GM12865 (cell line): ENCODE results near the gene CACNB2.

Experiments used
- DNase-seq: peaks from one replicate; pipeline ENCODE4 v3.0.0; 2010; ENCODE audit warnings: low read depth
- H3K4me3 ChIP-seq: 2 replicates; pipeline ENCODE4 v1.5.1; 2011; ENCODE audit warnings: mild to moderate bottlenecking, low read depth, low read length, control low read depth
- TF ChIP-seq, protein P1 (sequence below): IDR thresholded peaks from 2 replicates; pipeline ENCODE4 v1.5.1; 2011; ENCODE audit warnings: low read length, control low read depth, low read depth, inconsistent platforms; ENCODE audit not compliant: insufficient read depth; ENCODE audit errors: missing control alignments

The CACNB2 gene

DNA sequence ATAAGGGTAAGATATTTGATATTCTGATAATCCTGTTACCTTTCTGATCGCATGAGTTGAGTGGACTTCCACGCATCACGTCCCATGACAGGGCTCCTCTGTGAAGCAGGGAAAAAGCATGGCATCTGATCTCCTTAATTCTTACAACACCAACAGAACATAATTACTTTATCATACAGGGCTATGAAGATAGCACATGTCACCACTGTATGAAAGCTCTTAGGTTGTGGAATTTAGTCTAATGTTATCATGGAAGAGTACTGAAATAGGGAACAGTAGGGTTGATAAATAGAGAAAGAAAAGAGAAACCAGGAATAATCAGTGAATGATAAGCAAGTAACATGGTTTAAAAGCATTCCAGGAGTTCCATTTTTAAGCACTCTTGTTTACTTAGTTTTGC lies 212.0 kb downstream of the CACNB2 start:
- TF ChIP-seq, protein P1, sequence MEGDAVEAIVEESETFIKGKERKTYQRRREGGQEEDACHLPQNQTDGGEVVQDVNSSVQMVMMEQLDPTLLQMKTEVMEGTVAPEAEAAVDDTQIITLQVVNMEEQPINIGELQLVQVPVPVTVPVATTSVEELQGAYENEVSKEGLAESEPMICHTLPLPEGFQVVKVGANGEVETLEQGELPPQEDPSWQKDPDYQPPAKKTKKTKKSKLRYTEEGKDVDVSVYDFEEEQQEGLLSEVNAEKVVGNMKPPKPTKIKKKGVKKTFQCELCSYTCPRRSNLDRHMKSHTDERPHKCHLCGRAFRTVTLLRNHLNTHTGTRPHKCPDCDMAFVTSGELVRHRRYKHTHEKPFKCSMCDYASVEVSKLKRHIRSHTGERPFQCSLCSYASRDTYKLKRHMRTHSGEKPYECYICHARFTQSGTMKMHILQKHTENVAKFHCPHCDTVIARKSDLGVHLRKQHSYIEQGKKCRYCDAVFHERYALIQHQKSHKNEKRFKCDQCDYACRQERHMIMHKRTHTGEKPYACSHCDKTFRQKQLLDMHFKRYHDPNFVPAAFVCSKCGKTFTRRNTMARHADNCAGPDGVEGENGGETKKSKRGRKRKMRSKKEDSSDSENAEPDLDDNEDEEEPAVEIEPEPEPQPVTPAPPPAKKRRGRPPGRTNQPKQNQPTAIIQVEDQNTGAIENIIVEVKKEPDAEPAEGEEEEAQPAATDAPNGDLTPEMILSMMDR, result no peak
- DNase-seq, result no peak
- H3K4me3 ChIP-seq, result no peak overlapping the region

DNA sequence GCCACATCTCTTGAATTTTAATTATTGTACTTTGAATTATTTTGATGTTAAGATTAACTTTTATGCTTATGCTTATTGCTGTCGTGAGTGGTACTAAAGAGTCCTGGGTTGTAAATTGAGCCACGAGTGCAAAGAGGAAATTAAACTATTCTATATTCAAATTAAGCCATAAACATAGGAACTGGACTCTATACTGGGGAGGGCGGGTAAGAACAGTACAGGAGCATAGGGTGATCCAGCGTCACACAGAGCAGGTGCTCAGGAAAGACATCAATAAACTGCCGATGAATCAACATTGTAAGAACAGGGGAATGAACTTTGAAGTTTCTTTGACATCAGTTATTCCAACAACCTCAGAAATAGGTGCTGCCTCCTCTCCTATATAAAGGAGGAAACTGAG lies 219.6 kb downstream of the CACNB2 start:
- TF ChIP-seq, protein P1, result no peak
- H3K4me3 ChIP-seq, result no peak overlapping the region
- DNase-seq, result no peak

DNA sequence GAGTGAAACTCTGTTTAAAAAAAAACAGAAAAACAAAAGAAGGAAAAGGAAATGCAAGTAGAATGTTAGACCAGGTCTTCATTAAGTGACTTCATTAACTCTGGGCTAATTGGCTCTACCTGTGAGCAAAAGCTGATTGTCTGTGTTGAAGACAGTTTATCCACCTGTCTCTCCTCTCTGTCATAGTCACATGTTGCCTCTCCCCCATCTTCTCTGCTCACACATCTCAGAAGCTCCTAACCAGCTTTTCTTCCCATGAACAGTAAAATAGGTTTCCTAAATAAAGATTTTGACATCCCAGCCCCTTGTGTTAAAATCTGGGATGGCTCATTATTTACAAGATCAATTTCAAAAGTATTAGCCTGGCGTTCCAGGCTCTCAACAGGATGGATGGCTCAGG lies 222.7 kb downstream of the CACNB2 start:
- TF ChIP-seq, protein P1, result no peak

DNA sequence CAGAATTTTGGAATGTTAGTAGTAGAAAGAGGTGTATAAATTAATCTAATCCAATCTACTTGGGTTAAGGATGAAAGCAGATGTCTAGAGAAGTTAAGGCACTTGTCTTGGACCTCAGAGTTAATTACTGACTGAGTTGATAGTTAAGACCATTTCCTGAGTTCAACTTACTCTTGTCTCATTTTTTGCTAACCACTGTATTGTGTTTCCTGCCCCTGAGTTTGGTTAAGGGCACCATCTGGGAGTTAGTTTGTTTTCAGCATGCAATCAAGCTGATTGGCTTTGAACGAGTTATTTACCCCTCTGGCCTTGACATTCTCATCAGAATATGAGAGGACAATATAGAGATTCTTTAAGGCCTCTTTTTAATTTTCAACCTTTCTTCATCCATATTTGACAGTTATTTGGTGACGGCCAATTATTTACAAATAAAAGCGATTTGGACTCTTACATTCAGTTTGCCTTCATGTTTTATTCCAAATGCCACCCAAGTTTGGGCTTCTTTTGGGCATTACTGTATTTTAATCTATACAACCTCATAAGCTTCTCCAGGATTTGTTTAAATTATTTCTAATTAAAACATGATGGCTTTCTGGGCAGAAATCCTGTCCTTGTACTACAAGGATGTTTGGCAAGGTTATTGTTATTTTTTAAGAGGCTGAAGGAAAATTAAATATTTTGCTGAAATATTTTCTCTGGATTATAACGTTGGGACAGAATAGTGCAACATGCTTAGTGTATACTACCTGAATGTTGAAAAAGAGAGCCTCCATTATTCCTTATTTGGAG lies 225.0 kb downstream of the CACNB2 start:
- TF ChIP-seq, protein P1, result no peak
- no peak for DNase-seq
- H3K4me3 ChIP-seq, result no peak overlapping the region

More for the DNA sequence above, 222.7 kb downstream of the CACNB2 start:
- no peak overlapping the region for H3K4me3 ChIP-seq
- no peak for DNase-seq

DNA sequence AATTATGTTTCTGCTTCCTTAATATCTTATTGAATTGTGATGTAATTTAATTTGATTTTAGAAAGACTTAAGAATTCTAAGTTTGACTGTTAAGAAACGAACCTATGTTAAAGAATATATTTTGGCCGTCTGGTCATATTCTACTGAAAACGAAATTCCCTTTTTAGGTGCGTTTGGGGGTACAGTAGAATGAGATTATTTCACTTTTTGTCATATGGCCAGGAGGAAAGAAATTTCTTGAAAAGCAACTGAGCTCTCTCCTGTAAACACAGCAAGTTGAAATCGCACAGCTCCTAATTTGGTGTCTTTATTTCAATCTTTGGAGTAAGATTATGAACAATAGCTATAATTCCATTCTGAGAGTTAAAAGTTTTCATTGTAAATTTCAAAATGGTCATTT lies 227.6 kb downstream of the CACNB2 start:
- H3K4me3 ChIP-seq, result no peak overlapping the region
- no peak for DNase-seq
- TF ChIP-seq, protein P1, result no peak

DNA sequence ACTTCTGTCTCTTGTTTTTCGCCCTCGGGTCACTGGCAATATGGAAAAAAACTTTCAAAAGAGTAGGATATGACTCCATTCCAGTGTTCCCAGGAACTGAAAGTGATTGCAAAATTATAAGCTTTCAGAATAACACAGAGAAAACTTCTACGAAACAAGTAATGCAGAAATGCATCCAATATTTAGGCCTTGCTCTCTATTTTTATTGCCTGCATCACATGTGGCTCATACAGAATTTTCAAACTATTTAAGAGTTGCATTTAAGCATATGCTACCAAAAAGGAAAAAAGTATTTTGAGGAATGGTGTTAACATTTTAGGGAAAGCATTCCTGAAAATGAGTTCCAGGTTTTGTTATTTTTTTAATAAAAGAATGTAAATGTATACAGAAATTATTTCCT lies 228.0 kb downstream of the CACNB2 start:
- DNase-seq, result no peak
- H3K4me3 ChIP-seq, result no peak overlapping the region
- TF ChIP-seq, protein P1, result no peak

DNA sequence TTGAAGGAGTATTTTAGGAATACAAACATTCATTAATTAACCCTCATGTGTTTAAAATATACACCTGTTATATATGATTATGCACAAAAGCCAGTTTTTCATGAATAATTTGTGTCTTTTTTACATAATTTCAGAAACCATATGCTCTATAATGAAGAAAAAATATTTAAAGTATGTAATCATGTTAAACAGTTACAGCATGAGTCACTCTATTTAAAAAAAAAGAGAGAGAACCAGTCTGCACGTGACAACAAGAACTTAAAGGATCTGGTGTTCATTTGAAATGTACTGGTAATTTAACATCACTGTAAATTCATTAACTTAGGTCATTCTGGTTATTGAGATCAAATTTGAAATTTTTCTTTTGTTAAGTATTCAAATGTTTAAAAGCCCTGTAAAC lies 228.5 kb downstream of the CACNB2 start:
- DNase-seq, result no peak
- TF ChIP-seq, protein P1, result no peak
- H3K4me3 ChIP-seq, result no peak overlapping the region
